CD4-positive, alpha-beta T cell treated with Interleukin-15 for 1 hour (primary cell): ENCODE data around the gene ABLIM1.

ENCODE experiments used
- DNase-seq: peaks from one replicate; pipeline ENCODE4 v3.0.0-alpha.2; 2020

The ABLIM1 gene

GRCh38 chr10:114541081-114541796, 116.8 kb downstream of the ABLIM1 start:
- peak; percentile 86 for DNase-seq

GRCh38 chr10:114540236-114540635, 117.8 kb downstream of the ABLIM1 start:
- no peak for DNase-seq

DNA sequence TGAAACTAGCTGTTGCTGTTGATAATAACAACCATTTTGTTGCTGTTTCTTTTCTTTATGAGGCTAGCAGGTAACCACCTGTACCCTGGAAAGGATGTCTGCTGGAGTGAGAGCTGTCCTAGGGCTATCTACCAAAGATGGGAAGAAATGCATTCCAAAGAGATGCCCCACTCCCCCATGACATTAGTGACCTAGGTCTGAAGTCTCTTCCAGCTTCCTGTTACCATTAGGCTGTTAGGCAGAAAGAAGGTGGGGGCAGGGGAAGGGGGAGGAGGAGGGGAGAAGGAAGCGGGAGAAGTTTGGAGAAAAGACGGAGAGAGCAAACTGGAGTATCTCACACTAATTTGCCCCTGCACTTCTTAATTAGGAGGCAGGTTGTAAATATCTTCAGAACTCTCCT, 118.5 kb downstream of the ABLIM1 start:
- DNase-seq = no peak

DNA sequence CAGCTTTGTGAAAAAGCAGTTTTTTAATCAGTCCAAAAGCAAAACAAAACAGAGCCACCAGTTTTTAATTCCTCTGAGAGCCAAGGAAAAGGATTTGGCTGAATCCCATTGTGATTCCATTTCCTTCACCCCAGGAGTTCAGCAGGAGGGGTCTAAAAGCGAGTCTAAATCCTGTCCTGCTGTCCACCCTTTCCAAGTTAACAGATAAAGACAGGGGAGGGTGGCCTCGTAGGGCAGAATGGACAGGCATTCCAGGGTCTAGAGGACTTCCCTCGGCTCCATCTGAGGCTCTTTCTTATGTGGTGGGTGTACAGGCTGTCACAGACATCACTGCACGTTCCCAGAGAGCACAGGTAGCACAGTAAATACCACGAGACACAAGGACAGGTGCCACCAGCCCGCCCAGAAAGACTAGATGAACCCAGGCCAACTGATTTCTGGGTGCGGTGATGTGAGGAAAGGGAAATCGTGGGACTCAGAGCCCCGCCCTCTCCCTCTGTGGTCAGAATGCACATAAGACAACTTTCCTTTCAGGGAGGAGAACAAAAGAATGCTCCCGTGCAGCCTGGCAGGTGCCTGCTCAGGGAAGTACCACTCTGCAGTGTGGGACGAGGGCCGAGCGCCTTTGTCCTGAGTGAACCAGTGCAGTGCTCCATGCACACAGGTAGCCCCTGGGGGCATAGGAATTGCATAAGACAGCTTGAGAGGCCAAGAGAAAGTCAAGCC, 119.7 kb downstream of the ABLIM1 start:
- peak; percentile 52 for DNase-seq

GRCh38 chr10:114537736-114538135, 120.3 kb downstream of the ABLIM1 start:
- no peak for DNase-seq

- no peak for DNase-seq
Measured at GRCh38 chr10:114534571-114534981, 123.5 kb downstream of the ABLIM1 start.

GRCh38 chr10:114532226-114532625, 125.8 kb downstream of the ABLIM1 start:
- DNase-seq = no peak

- peak; percentile 92 for DNase-seq
Measured at GRCh38 chr10:114526504-114527238, 131.4 kb downstream of the ABLIM1 start.

- DNase-seq = no peak
Measured at GRCh38 chr10:114526126-114526503, 132.0 kb downstream of the ABLIM1 start.

- DNase-seq = no peak
Measured at GRCh38 chr10:114525368-114525949, 132.6 kb downstream of the ABLIM1 start.

GRCh38 chr10:114523876-114524275, 134.2 kb downstream of the ABLIM1 start:
- DNase-seq = peak; percentile 33

- no peak for DNase-seq
Measured at GRCh38 chr10:114521255-114521654, 136.8 kb downstream of the ABLIM1 start.

DNA sequence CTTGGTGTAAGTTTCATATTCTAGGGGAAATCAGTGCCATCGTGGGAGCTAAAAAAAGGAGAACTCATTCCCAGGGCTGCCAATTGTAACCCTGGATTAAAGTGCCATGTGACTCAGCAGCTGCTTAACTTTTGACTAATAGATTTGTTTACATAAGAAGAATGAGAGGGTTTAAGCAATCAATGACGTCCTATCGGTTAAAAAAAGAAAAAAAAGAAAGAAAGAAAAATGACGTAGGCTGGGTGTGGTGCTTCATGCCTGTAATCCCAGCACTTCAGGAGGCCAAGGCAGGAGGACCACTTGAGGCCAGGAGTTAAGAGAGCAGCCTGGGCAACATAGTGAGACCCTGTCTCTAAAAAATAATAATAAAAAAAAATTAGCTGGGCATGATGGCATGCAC, 137.6 kb downstream of the ABLIM1 start:
- no peak for DNase-seq

DNA sequence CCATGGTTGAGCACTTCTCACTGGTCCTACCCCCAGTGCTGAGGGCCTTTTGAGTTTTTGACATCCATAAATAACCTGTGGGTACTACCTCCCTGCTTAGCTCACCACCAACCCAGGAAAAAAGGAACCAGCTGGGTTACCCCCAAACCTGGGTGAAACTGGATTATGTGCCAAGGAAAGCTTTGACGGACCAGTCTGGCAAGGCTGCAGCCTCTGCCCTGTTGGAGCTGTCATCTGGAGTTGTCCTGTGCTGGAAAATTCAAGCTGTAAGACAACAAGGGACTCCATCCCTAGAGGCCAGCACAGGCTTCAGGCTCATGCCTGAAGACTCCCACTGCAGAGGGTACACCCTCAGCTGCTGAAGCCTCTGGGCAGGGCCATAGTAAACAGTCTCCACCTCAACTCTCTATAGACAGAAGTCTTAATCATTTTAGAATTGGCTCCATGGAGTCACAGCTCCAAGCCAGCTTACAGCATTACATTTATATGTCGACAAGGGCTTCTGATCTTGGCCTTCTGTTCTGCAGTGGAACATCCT, 138.2 kb downstream of the ABLIM1 start:
- DNase-seq = no peak

- DNase-seq = no peak
Measured at GRCh38 chr10:114519306-114519669, 138.8 kb downstream of the ABLIM1 start.

GRCh38 chr10:114518401-114519305, 139.4 kb downstream of the ABLIM1 start:
- DNase-seq = no peak

DNA sequence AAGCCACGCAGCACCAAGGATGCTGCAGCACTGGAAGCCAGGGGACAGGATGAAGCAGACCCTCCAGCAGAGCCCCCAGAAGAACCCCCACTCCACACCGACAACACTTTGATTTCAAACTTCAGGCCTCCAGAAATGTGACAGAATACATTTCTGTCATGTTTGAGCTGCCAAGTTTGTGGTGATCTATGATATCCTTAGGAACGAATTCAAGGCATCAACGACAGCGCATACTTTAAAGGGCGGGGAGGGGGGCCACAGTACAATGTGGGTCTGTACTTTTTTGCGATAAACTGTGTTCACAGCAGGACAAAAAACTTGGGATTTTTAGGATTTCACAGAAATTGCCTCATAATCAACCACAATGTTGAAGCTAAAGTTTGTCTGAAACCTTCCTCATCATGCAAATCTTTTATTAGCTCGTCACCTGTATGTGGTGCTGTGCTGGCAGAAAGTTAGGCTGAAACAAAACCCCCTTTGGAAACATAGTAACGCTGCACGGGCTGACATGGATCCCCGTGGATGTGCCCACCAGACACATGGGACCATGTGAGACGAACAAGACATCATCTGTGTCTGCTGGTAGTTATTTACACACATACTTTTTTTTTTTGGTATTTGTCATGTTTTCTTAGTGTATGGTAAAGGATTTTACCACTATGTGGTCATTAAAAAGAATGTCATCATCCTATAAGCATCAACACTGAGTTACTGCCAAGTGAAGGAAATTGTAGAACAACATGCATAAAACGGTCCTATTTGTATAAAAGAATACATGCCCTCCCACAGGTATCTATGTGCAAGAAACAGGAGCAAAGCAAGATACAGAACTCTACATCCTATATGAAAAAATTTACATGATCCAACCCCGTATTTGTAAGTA, 140.5 kb downstream of the ABLIM1 start:
- no peak for DNase-seq

DNA sequence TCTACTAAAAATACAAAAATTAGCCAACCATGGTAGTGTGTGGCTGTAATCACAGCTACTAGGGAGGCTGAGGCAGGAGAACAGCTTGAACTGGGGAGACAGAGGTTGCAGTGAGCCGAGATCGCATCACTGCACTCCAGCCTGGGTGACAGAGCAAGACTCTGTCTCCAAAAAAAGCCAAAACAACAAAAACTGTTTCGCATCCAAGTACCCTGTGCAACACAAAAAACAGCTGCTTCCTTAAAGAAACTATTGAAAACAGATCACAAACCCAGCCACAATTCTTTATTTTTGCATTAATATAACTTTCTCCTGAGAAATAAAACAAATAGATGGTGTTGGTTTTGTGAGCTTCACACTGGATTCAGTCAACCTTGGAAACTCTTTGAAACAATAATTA, 141.7 kb downstream of the ABLIM1 start:
- no peak for DNase-seq

DNA sequence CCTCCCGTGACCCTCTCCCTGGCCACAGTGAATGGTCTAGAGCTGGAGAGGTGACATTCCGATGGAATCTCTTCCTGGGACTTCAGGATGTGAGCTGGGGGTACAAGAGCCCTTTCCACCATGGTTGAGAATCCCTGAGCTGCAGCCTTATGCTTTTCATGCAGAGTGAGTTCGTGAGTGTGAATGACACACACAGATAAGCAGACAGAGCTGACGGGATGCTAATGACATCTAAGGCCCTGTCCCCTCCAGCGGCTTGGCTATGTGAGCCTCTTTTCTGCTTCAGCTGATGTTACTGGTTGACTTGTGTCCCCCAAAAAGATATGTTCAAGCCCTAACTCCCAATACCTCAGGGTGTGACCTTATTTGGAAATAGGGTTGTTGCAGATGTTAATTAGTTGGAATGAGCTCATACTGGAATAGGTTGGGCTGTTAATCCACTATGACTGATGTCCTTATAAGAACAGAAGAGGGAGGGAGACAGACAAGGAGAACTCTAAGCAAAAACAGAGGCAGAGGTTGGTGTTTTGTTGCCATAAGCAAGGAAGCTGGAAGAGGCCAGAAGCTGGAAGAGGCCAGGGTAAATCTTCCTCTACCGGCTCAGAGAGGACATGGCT, 142.7 kb downstream of the ABLIM1 start:
- no peak for DNase-seq

DNA sequence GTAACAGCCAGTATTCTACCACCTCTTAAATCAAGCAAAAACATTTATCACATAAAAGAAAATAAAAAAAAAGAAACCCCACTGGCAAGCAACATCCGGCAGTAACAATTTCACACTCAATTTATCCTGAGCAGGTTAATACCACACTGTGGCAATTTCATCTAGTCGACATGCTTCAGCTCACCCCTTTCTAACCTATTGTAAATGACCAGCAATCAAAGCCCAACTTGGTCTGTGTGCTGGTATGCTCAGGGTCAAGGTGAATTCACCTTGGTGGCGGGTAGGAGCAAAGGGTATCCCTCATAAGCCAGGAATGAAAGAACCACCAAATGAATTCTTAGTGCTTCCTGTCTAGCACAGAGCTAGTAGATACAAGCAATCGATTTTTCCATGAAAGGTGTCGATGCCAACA, 144.7 kb downstream of the ABLIM1 start:
- no peak for DNase-seq

- no peak for DNase-seq
Measured at GRCh38 chr10:114511881-114512280, 146.2 kb downstream of the ABLIM1 start.
